Endothelial cell of umbilical vein (primary cell): ENCODE results near the gene RUFY3. TPM values are rescaled to one million over a fixed set of nuclear protein-coding genes. Genes with fewer than 3 reads are reported as not detected.

Experiments
- BruUV-seq: library from RNA; stranded (reverse); fragments of 400-500 nt; replicated peaks from 2 replicates; lab custom pipeline; 2021; lab: Mats Ljungman, UMichigan
- CTCF ChIA-PET: fragments of 300-600, 350-600 bp; sonication (Branson Sonifier 250); formaldehyde crosslinking; loops from one replicate; lab custom pipeline; 2021; ENCODE audit warnings: antibody characterized with exemption, inconsistent platforms; lab: Charles Lee
- POLR2A ChIA-PET: fragments of 300-600, 350-600 bp; sonication (Branson Sonifier 250); formaldehyde crosslinking; loops from one replicate; lab custom pipeline; 2021; ENCODE audit warnings: antibody characterized with exemption, inconsistent platforms; lab: Charles Lee
- DNase-seq: peaks from one replicate; pipeline ENCODE4 v3.0.0-alpha.2; 2011; ENCODE audit warnings: low read depth, low spot score
- FAIRE-seq: peaks from 2 replicates; lab custom pipeline; 2011; peaks lifted over from hg19 to GRCh38; lab: Jason Lieb, UNC
- H2AFZ ChIP-seq: 2 replicates; pipeline ENCODE4 v1.6.0; 2012; ENCODE audit warnings: low read depth, low read length, control low read depth, inconsistent platforms
- H3K27ac ChIP-seq: 2 replicates; pipeline ENCODE4 v1.5.1; 2011; ENCODE audit warnings: low read depth, mild to moderate bottlenecking, control low read depth, low read length, moderate library complexity; ENCODE audit not compliant: insufficient read depth
- H3K27me3 ChIP-seq, 2 experiments: 2 replicates each; pipeline versions ENCODE4 v1.6.0 to v1.6.1; 2011; ENCODE audit warnings: low read length in 2 of 2, mixed read lengths in 1 of 2; ENCODE audit not compliant: control insufficient read depth in 2 of 2, insufficient read depth in 2 of 2
- H3K36me3 ChIP-seq, 2 experiments: 2 replicates in 1 of 2; 3 replicates in 1 of 2; pipeline ENCODE4 v1.5.1; 2011; ENCODE audit warnings: low read length in 2 of 2, mild to moderate bottlenecking in 1 of 2, moderate library complexity in 1 of 2; ENCODE audit not compliant: control insufficient read depth in 2 of 2, insufficient read depth in 2 of 2; ENCODE audit errors: extremely low read depth in 1 of 2
- H3K4me1 ChIP-seq: 3 replicates; pipeline ENCODE4 v1.5.1; 2011; ENCODE audit warnings: mild to moderate bottlenecking, low read length; ENCODE audit not compliant: control insufficient read depth, insufficient read depth; ENCODE audit errors: extremely low read depth
- H3K4me2 ChIP-seq: 2 replicates; pipeline ENCODE4 v1.6.1; 2011; ENCODE audit warnings: low read length, control low read depth, mixed read lengths; ENCODE audit not compliant: insufficient read depth
- H3K4me3 ChIP-seq, 3 experiments: fragments of 200-600 bp in 1 of 3; sonication (generic), shearing (Covaris generic) in 1 of 3; replicated peaks in 1 of 3; 2 replicates each; pipeline ENCODE4 v1.5.1; 2011 to 2016; ENCODE audit warnings: control low read depth in 3 of 3, low read length in 3 of 3, mild to moderate bottlenecking in 2 of 3, inconsistent platforms in 1 of 3, low read depth in 1 of 3, moderate library complexity in 1 of 3; ENCODE audit not compliant: insufficient read depth in 1 of 3
- H3K79me2 ChIP-seq: 2 replicates; pipeline ENCODE4 v1.6.0; 2012; ENCODE audit warnings: low read length, inconsistent platforms; ENCODE audit not compliant: control insufficient read depth, insufficient read depth
- H3K9ac ChIP-seq: replicated peaks from 2 replicates; pipeline ENCODE3; 2011; ENCODE audit warnings: low read length, control low read depth; ENCODE audit not compliant: insufficient read depth; ENCODE audit errors: extremely low read depth
- H3K9me1 ChIP-seq: replicated peaks from 3 replicates; pipeline ENCODE4 v1.6.0; 2011; ENCODE audit warnings: mild to moderate bottlenecking, low read length; ENCODE audit not compliant: control insufficient read depth, insufficient read depth; ENCODE audit errors: extremely low read depth
- H3K9me3 ChIP-seq: replicated peaks from 2 replicates; pipeline ENCODE4 v1.5.1; 2012; ENCODE audit warnings: low read length, inconsistent platforms; ENCODE audit not compliant: control insufficient read depth, insufficient read depth
- H4K20me1 ChIP-seq: replicated peaks from 2 replicates; pipeline ENCODE3; 2011; ENCODE audit warnings: mild to moderate bottlenecking, low read length; ENCODE audit not compliant: control insufficient read depth, insufficient read depth; ENCODE audit errors: extremely low read depth
- EZH2 ChIP-seq: IDR thresholded peaks from 2 replicates; pipeline ENCODE4 v1.6.1; 2012; ENCODE audit warnings: borderline replicate concordance, low read depth, mild to moderate bottlenecking, moderate library complexity, low read length, inconsistent platforms; ENCODE audit not compliant: severe bottlenecking
- FOS ChIP-seq: IDR thresholded peaks from 2 replicates; pipeline ENCODE4 v1.6.1; 2011; ENCODE audit warnings: mild to moderate bottlenecking, low read length, moderate library complexity, borderline replicate concordance; ENCODE audit not compliant: insufficient read depth
- GATA2 ChIP-seq: IDR thresholded peaks from 2 replicates; pipeline ENCODE4 v1.7.0; 2011; ENCODE audit warnings: low read depth, mild to moderate bottlenecking, moderate library complexity, mixed read lengths, low read length; ENCODE audit not compliant: insufficient read length, insufficient read depth
- JUN ChIP-seq: IDR thresholded peaks from 2 replicates; pipeline ENCODE4 v1.6.1; 2011; ENCODE audit warnings: borderline replicate concordance, low read depth; ENCODE audit not compliant: insufficient read length, insufficient read depth
- MAX ChIP-seq: IDR thresholded peaks from 2 replicates; pipeline ENCODE4 v1.6.1; 2011; ENCODE audit not compliant: insufficient read depth, insufficient read length
- MYC ChIP-seq: IDR thresholded peaks from one replicate; pipeline ENCODE4 v1.6.1; 2011; ENCODE audit warnings: mild to moderate bottlenecking, low read depth, low read length
- POLR2AphosphoS5 ChIP-seq: IDR thresholded peaks from 2 replicates; pipeline ENCODE4 v1.6.1; 2012; ENCODE audit warnings: low read depth, mild to moderate bottlenecking, control low read depth, low read length, moderate library complexity; ENCODE audit not compliant: insufficient read depth
- dilution Hi-C: fragments of 300-500 bp; cut with MboI; formaldehyde crosslinking; loops from one replicate; pipeline ENCODE4 v1.15.0; 2019; ENCODE audit warnings: low sequenced_read_pairs; ENCODE audit not compliant: extremely low pct_ligation_motif_present
- intact Hi-C: fragments of 100-400 bp; cut with micrococcal nuclease; formaldehyde crosslinking; loops from one replicate; pipeline ENCODE4 v1.10.0; 2022
- polyA plus RNA-seq, 4 experiments: library from polyadenylated mRNA; depleted of rRNA in 3 of 4; stranded (reverse) in 3 of 4; unstranded in 1 of 4; fragments of >200 nt; gene quantifications; 2 replicates each; pipeline versions ENCODE4 v1.2.1 to v1.2.3, GENCODE V29; 2011 to 2012; ENCODE audit warnings: missing spikeins in 1 of 4
- total RNA-seq: library from RNA; stranded (reverse); gene quantifications from 2 replicates; pipeline ENCODE4 v1.2.3, GENCODE V29; 2021

Gene RUFY3
- total and polyA plus RNA-seq, 2 donors (not counting 3 experiments of a cell fraction or from before 2014, with no cell fraction given): 10.0 to 52.8 TPM

DNA sequence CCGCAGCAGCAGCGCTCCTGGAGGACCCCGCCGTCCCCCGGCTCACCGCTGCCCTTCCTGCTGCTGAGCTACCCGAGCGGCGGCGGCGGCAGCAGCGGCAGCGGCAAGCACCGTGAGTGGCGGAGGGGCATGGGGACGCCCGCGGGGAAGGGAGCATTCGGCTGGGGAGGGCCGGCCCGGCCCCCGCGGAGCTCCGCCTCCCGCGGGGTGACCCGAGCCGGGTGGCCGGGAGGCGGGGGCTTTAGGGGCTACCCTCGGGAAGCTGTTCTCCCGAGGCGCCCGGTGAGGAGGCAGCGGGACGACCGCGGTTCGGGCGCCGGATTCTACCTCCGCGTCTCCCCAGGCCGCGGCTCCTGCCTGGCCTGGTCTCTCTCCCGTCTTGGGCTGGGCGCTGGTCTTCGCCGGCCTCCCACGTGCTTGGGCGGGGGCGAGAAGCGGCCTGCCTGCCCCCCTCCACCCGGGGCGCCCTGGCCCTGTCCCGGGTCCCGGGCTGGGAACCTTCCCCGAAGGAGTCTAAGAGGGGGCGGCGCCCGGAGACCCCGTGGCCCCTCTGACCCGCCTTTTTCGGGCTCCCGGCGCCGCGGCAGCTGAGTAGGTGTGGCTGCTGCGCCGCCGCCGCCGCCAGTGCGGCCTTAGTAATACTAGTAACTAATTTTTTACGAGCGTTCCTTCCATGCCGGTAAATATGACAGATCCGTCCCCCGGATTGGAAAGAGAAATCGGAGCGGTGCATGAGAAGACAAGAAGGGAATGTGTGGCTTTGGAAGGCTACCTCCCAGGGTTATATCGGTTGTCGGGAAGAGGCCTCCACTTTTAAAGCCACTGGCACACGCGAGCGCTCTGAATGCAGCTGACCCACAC is 16.4 kb upstream of the RUFY3 start:
- ChIA-PET CTCF (interaction anchor here (0.8 to 4.2 kb wide), 11 partner anchors 12 to 304 kb away, joined by 3 to 25 read pairs (median 5); partner anchors contain the start of genes GRSF1, RUFY3 and UTP3), POLR2A (interaction anchor here (0.9 to 2.2 kb wide), 4 partner anchors 16 to 197 kb away, joined by 3 to 12 read pairs (median 4); partner anchors contain the start of genes MOB1B and UTP3)
- Histone ChIP-seq H3K79me2 (peaks cover 39% of the 10 kb centered on the region), H3K4me1 (peaks cover 20% of the 10 kb centered on the region), H4K20me1 (no peaks in the 10 kb centered on the region), H3K9ac (peak overlapping the region; percentile 86), H3K27me3 (no peaks in the 10 kb centered on the region), H3K36me3 (no peaks in the 10 kb centered on the region), H3K4me3 (peak overlapping the region; percentile 73 to 93 (median 89)), H3K27ac (peak overlapping the region; percentile 85), H2AFZ (peak overlapping the region; percentile 100), H3K9me3 (no peaks in the 10 kb centered on the region), H3K4me2 (peak overlapping the region; percentile 95), H3K9me1 (peaks cover 3% of the 10 kb centered on the region)
- BruUV-seq: no TSS peak
- TF ChIP-seq MAX: peak; percentile 52
- TF ChIP-seq MYC: no peak
- peak; percentile 35 for FAIRE-seq
- intact Hi-C loops (loop anchor here (1.0 to 5.0 kb wide), 4 partner anchors 29 to 135 kb away; no protein-coding TSS in a partner anchor), dilution Hi-C loops (no loop called here)
- DNase-seq: peak; percentile 71

- dilution Hi-C loops (no loop called here), intact Hi-C loops (loop anchor here (1.0 to 5.0 kb wide), 2 partner anchors 71 to 105 kb away; no protein-coding TSS in a partner anchor)
- peaks cover 3% of the 10 kb centered on the region for H3K9me1 ChIP-seq
- no peak for DNase-seq
- peaks cover 39% of the 10 kb centered on the region for H3K79me2 ChIP-seq
- H3K27ac ChIP-seq: peak overlapping the region; percentile 85
- H3K9me3 ChIP-seq: no peaks in the 10 kb centered on the region
- peak overlapping the region; percentile 86 for H3K9ac ChIP-seq
- no peaks in the 10 kb centered on the region for H3K36me3 ChIP-seq
- H3K4me1 ChIP-seq: peaks cover 20% of the 10 kb centered on the region
- H3K4me3 ChIP-seq: peak overlapping the region; percentile 73 to 93 (median 89)
- CTCF ChIA-PET: interaction anchor here (0.7 to 4.2 kb wide), 7 partner anchors 9 to 304 kb away, joined by 3 to 25 read pairs (median 4); partner anchors contain the start of gene RUFY3
- peak overlapping the region; percentile 95 for H3K4me2 ChIP-seq
- FAIRE-seq: no peak
- H3K27me3 ChIP-seq: no peaks in the 10 kb centered on the region
- H2AFZ ChIP-seq: peak overlapping the region; percentile 100
- H4K20me1 ChIP-seq: no peaks in the 10 kb centered on the region
- no peak for TF ChIP-seq EZH2
- TF ChIP-seq FOS: no peak
- TF ChIP-seq POLR2AphosphoS5: no peak
- no peak for TF ChIP-seq JUN
- TF ChIP-seq GATA2: no peak
- BruUV-seq: no TSS peak
- POLR2A ChIA-PET: interaction anchor here (0.9 to 1.3 kb wide), 2 partner anchors 29 to 196 kb away, joined by 3 read pairs; partner anchors contain the start of gene MOB1B
Measured at GRCh38 chr4:70706044-70706461, 15.7 kb upstream of the RUFY3 start.
